Measurements from ENCODE around the gene DCUN1D1. TPM values are rescaled to one million over a fixed set of nuclear protein-coding genes. Genes with fewer than 3 reads are reported as not detected.

The DCUN1D1 gene
- polyA plus RNA-seq, 3 donors, result 6.1 to 37.6 (median 26.9) TPM

DNA sequence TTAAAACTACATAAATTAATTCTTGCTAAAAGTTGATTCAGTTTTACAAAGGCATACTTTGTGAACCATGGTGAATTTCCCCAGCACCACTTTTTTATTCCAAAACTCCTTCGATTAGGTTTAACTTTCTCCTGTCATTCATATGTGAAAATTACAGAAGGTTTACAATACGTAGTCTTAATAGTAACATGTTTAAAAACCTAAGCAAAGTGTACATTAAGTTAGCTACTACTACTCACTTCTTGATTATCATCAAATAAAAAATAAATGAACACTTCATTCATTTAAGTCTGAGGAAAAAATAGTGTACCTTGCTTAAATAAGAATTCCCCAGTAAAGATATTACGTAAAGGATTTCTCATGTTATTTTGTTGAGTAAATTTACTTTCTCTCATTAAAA is 38.6 kb downstream of the DCUN1D1 start:
- no peaks in the 10 kb centered on the region for H3K27me3 Mint-ChIP-seq (ENCODE audit: low read depth in 3 of 3)
- no peak overlapping the region for H3K9ac ChIP-seq (ENCODE audit: insufficient read depth, low read length, poor library complexity, severe bottlenecking)
- no peak overlapping the region for H3K4me3 ChIP-seq (replicated peaks in 1 of 3; ENCODE audit: low read depth in 2 of 3, low read length in 3 of 3)
- intact Hi-C loops (cut with micrococcal nuclease), result no loop called here
- peaks cover 13% of the 10 kb centered on the region for H3K4me1 Mint-ChIP-seq
- WGBS (ENCODE audit: insufficient coverage), result no CpG with 5 or more reads among the region's 3 CpGs
- H3K9me3 ChIP-seq (replicated peaks in 1 of 2; ENCODE audit: control insufficient read depth in 1 of 2, insufficient read depth in 1 of 2, low read length in 2 of 2), result no peaks in the 10 kb centered on the region
- no peak overlapping the region for H3K27ac ChIP-seq (ENCODE audit: low read depth in 1 of 2, low read length in 2 of 2)
- no peak overlapping the region for H3K4me2 ChIP-seq (replicated peaks; ENCODE audit: extremely low read depth, low read length, poor library complexity, severe bottlenecking)
- peaks cover 19 to 52% of the 10 kb centered on the region in 2 donors for H3K36me3 ChIP-seq (replicated peaks in 1 of 2; ENCODE audit: control insufficient read depth in 1 of 2, insufficient read depth in 2 of 2, low read length in 2 of 2)
- no peak overlapping the region for H2AFZ ChIP-seq (ENCODE audit: insufficient read depth, low read depth, low read length, poor library complexity, severe bottlenecking)
- no peak for DNase-seq
- H3K36me3 Mint-ChIP-seq, result peaks cover 40 to 47% of the 10 kb centered on the region in 2 donors
- H4K20me1 ChIP-seq (ENCODE audit: insufficient read depth, low read length), result no peaks in the 10 kb centered on the region
- H3K27ac Mint-ChIP-seq, result no peak overlapping the region
- peaks cover 0 to 7% of the 10 kb centered on the region in 2 donors for H3K4me1 ChIP-seq (ENCODE audit: control insufficient read depth in 1 of 2, insufficient read depth in 2 of 2, low read length in 2 of 2)
- TF ChIP-seq, protein P1, sequence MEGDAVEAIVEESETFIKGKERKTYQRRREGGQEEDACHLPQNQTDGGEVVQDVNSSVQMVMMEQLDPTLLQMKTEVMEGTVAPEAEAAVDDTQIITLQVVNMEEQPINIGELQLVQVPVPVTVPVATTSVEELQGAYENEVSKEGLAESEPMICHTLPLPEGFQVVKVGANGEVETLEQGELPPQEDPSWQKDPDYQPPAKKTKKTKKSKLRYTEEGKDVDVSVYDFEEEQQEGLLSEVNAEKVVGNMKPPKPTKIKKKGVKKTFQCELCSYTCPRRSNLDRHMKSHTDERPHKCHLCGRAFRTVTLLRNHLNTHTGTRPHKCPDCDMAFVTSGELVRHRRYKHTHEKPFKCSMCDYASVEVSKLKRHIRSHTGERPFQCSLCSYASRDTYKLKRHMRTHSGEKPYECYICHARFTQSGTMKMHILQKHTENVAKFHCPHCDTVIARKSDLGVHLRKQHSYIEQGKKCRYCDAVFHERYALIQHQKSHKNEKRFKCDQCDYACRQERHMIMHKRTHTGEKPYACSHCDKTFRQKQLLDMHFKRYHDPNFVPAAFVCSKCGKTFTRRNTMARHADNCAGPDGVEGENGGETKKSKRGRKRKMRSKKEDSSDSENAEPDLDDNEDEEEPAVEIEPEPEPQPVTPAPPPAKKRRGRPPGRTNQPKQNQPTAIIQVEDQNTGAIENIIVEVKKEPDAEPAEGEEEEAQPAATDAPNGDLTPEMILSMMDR (IDR thresholded peaks at IDR 0.05), result no peak
- no peak overlapping the region for H3K4me3 Mint-ChIP-seq
- H3K79me2 ChIP-seq (ENCODE audit: insufficient read depth, low read length), result no peaks in the 10 kb centered on the region
- H3K9me3 Mint-ChIP-seq, result no peaks in the 10 kb centered on the region
- no peaks in the 10 kb centered on the region for H3K27me3 ChIP-seq (ENCODE audit: control insufficient read depth in 2 of 2, insufficient read depth in 2 of 2, low read length in 2 of 2)

- Mint-ChIP-seq H3K9me3 (no peaks in the 10 kb centered on the region), H3K4me3 (no peak overlapping the region), H3K36me3 (peaks cover 26 to 33% of the 10 kb centered on the region in 2 donors), H3K27ac (peak overlapping the region in 1 of 7 donors; percentile 15), H3K4me1 (peaks cover 13% of the 10 kb centered on the region), H3K27me3 (ENCODE audit: low read depth in 3 of 3) (no peaks in the 10 kb centered on the region)
- Histone ChIP-seq H2AFZ (ENCODE audit: insufficient read depth, low read depth, low read length, poor library complexity, severe bottlenecking) (no peak overlapping the region), H3K79me2 (ENCODE audit: insufficient read depth, low read length) (no peaks in the 10 kb centered on the region), H3K4me3 (replicated peaks in 1 of 3; ENCODE audit: low read depth in 2 of 3, low read length in 3 of 3) (no peak overlapping the region), H4K20me1 (ENCODE audit: insufficient read depth, low read length) (no peaks in the 10 kb centered on the region), H3K9me3 (replicated peaks in 1 of 2; ENCODE audit: control insufficient read depth in 1 of 2, insufficient read depth in 1 of 2, low read length in 2 of 2) (no peaks in the 10 kb centered on the region), H3K36me3 (replicated peaks in 1 of 2; ENCODE audit: control insufficient read depth in 1 of 2, insufficient read depth in 2 of 2, low read length in 2 of 2) (peaks cover 7 to 38% of the 10 kb centered on the region in 2 donors), H3K9ac (ENCODE audit: insufficient read depth, low read length, poor library complexity, severe bottlenecking) (no peak overlapping the region), H3K27me3 (ENCODE audit: control insufficient read depth in 2 of 2, insufficient read depth in 2 of 2, low read length in 2 of 2) (no peaks in the 10 kb centered on the region), H3K4me2 (replicated peaks; ENCODE audit: extremely low read depth, low read length, poor library complexity, severe bottlenecking) (no peak overlapping the region), H3K27ac (ENCODE audit: low read depth in 1 of 2, low read length in 2 of 2) (no peak overlapping the region), H3K4me1 (ENCODE audit: control insufficient read depth in 1 of 2, insufficient read depth in 2 of 2, low read length in 2 of 2) (peaks cover 0 to 7% of the 10 kb centered on the region in 2 donors)
- 100% methylated on average over 1 of the region's 4 CpGs for WGBS (ENCODE audit: insufficient coverage)
- no peak for DNase-seq
- intact Hi-C loops (cut with micrococcal nuclease), result no loop called here
- TF ChIP-seq, protein P1 (IDR thresholded peaks at IDR 0.05), result no peak
Measured at GRCh38 chr3:182940266-182940808, 40.0 kb downstream of the DCUN1D1 start.

All from CD14-positive monocyte (primary cell).